HG02588 (cell line): ENCODE data around the gene TMEM258.

Source experiments
- ATAC-seq: cut with Tn5 transposase; IDR thresholded peaks from one replicate; pipeline ENCODE4 v1.9.1; 2021; ENCODE audit warnings: mild to moderate bottlenecking, moderate library complexity; ENCODE audit not compliant: unreplicated experiment

Gene TMEM258

GRCh38 chr11:61777234-61778090 lies 14.9 kb downstream of the TMEM258 start:
- no peak for ATAC-seq

GRCh38 chr11:61776561-61777075 lies 15.8 kb downstream of the TMEM258 start:
- no peak for ATAC-seq

- ATAC-seq, result no peak
These were observed 16.5 kb downstream of the TMEM258 start for GRCh38 chr11:61775606-61776554.

GRCh38 chr11:61775106-61775505 lies 17.3 kb downstream of the TMEM258 start:
- no peak for ATAC-seq

GRCh38 chr11:61774411-61774810 lies 18.0 kb downstream of the TMEM258 start:
- no peak for ATAC-seq

- ATAC-seq, result no peak
These were observed 18.6 kb downstream of the TMEM258 start for GRCh38 chr11:61773809-61774208.

- ATAC-seq, result no peak
These were observed 19.0 kb downstream of the TMEM258 start for GRCh38 chr11:61773356-61773755.

GRCh38 chr11:61771985-61772455 lies 20.4 kb downstream of the TMEM258 start:
- no peak for ATAC-seq

- no peak for ATAC-seq
These were observed 21.1 kb downstream of the TMEM258 start for GRCh38 chr11:61771195-61771894.

- ATAC-seq, result no peak
These were observed 22.3 kb downstream of the TMEM258 start for GRCh38 chr11:61769946-61770683.

- ATAC-seq, result no peak
These were observed 23.1 kb downstream of the TMEM258 start for GRCh38 chr11:61769169-61769920.

- no peak for ATAC-seq
These were observed 23.9 kb downstream of the TMEM258 start for GRCh38 chr11:61768376-61769076.

- no peak for ATAC-seq
These were observed 26.0 kb downstream of the TMEM258 start for GRCh38 chr11:61766353-61766841.

- no peak for ATAC-seq
These were observed 26.7 kb downstream of the TMEM258 start for GRCh38 chr11:61765550-61766253.

GRCh38 chr11:61764606-61765260 lies 27.7 kb downstream of the TMEM258 start:
- ATAC-seq, result no peak

GRCh38 chr11:61763930-61764605 lies 28.3 kb downstream of the TMEM258 start:
- ATAC-seq, result no peak

GRCh38 chr11:61762798-61763197 lies 29.6 kb downstream of the TMEM258 start:
- no peak for ATAC-seq
